HG02759 (cell line): ENCODE results near the gene EFNB3.

ENCODE experiments used
- ATAC-seq: cut with Tn5 transposase; IDR thresholded peaks from one replicate; pipeline ENCODE4 v1.9.1; 2021; ENCODE audit warnings: mild to moderate bottlenecking, moderate library complexity; ENCODE audit not compliant: unreplicated experiment

The EFNB3 gene

GRCh38 chr17:7704601-7705268, at the start of gene EFNB3:
Gene EFNB3, plus strand, starts transcription at chr17:7705202. Its CDS starts 397 bp downstream, at chr17:7705599.
- no peak for ATAC-seq

- ATAC-seq = no peak
Measured at GRCh38 chr17:7655541-7655840, 49.5 kb upstream of the EFNB3 start.

GRCh38 chr17:7656958-7657609, 47.9 kb upstream of the EFNB3 start:
- ATAC-seq = no peak

GRCh38 chr17:7667656-7668406, 37.2 kb upstream of the EFNB3 start:
- no peak for ATAC-seq

- no peak for ATAC-seq
Measured at GRCh38 chr17:7668482-7668881, 36.5 kb upstream of the EFNB3 start.

GRCh38 chr17:7673239-7673638, 31.8 kb upstream of the EFNB3 start:
- no peak for ATAC-seq

GRCh38 chr17:7674934-7675333, 30.1 kb upstream of the EFNB3 start:
- ATAC-seq = no peak

GRCh38 chr17:7676533-7676932, 28.5 kb upstream of the EFNB3 start:
- ATAC-seq = no peak

- no peak for ATAC-seq
Measured at GRCh38 chr17:7677388-7678067, 27.5 kb upstream of the EFNB3 start.

- ATAC-seq = no peak
Measured at GRCh38 chr17:7684851-7685532, 20.0 kb upstream of the EFNB3 start.

GRCh38 chr17:7685533-7686221, 19.3 kb upstream of the EFNB3 start:
- ATAC-seq = peak; percentile 63

GRCh38 chr17:7686222-7687071, 18.6 kb upstream of the EFNB3 start:
- ATAC-seq = peak; percentile 45

- peak; percentile 32 for ATAC-seq
Measured at GRCh38 chr17:7687072-7687907, 17.7 kb upstream of the EFNB3 start, which contains the start of gene TP53. Gene TP53, minus strand, starts transcription at chr17:7687490. Its CDS starts 10,896 bp downstream, at chr17:7676594.

GRCh38 chr17:7687908-7688807, 16.8 kb upstream of the EFNB3 start, which contains the start of gene WRAP53:
Gene WRAP53, plus strand, starts transcription at chr17:7688477. Its CDS starts 172 bp downstream, at chr17:7688649.
- peak; percentile 69 for ATAC-seq

- ATAC-seq = no peak
Measured at GRCh38 chr17:7688808-7689316, 16.1 kb upstream of the EFNB3 start.

- no peak for ATAC-seq
Measured at GRCh38 chr17:7695586-7695985, 9.4 kb upstream of the EFNB3 start.
